GM23338 (cell line): Measurements from ENCODE around the gene SNX30. TPM values are rescaled to one million over a fixed set of nuclear protein-coding genes. Genes with fewer than 3 reads are reported as not detected.

Experiments
- ATAC-seq: fragments of 200-7000 bp; cut with Tn5 transposase; 3 replicates; pipeline ENCODE4 v1.9.1; 2020
- DNase-seq: peaks from one replicate; pipeline ENCODE4 v3.0.0-alpha.2; 2015; ENCODE audit warnings: low spot score
- H2AFZ ChIP-seq: fragments of 200-600 bp; sonication (generic); 2 replicates; pipeline ENCODE4 v1.8.0; 2016; ENCODE audit warnings: antibody characterized with exemption, mild to moderate bottlenecking, moderate library complexity
- H3F3A ChIP-seq: fragments of 200-600 bp; sonication (generic); replicated peaks from 2 replicates; pipeline ENCODE4 v1.8.0; 2017; ENCODE audit warnings: antibody characterized with exemption, mixed run types, low read depth
- H3K27ac ChIP-seq: fragments of 200-600 bp; sonication (generic); 2 replicates; pipeline ENCODE4 v1.6.1; 2016; ENCODE audit warnings: low read depth
- H3K27me3 ChIP-seq: fragments of 200-600 bp; sonication (generic); 2 replicates; pipeline ENCODE4 v1.8.0; 2016; ENCODE audit warnings: mild to moderate bottlenecking, mixed run types, moderate library complexity; ENCODE audit not compliant: insufficient read depth
- H3K36me3 ChIP-seq: fragments of 200-600 bp; sonication (generic); 2 replicates; pipeline ENCODE4 v1.8.0; 2016; ENCODE audit warnings: mild to moderate bottlenecking; ENCODE audit not compliant: insufficient read depth
- H3K4me1 ChIP-seq: fragments of 200-600 bp; sonication (generic); 2 replicates; pipeline ENCODE4 v1.8.0; 2016; ENCODE audit warnings: mild to moderate bottlenecking, moderate library complexity; ENCODE audit not compliant: insufficient read depth
- H3K4me2 ChIP-seq: fragments of 200-600 bp; sonication (generic); 2 replicates; pipeline ENCODE4 v1.7.1; 2017; ENCODE audit warnings: mixed run types
- H3K4me3 ChIP-seq: fragments of 200-600 bp; sonication (generic); 2 replicates; pipeline ENCODE4 v1.6.1; 2016; ENCODE audit warnings: mixed run types
- H3K79me2 ChIP-seq: fragments of 200-600 bp; sonication (generic); replicated peaks from 2 replicates; pipeline ENCODE4 v1.8.0; 2017; ENCODE audit warnings: mild to moderate bottlenecking; ENCODE audit not compliant: insufficient read depth
- H3K9me2 ChIP-seq: fragments of 200-600 bp; sonication (generic); 2 replicates; pipeline ENCODE4 v1.8.0; 2017; ENCODE audit not compliant: insufficient read depth
- H4K20me1 ChIP-seq: fragments of 200-600 bp; sonication (generic); replicated peaks from 2 replicates; pipeline ENCODE4 v1.8.0; 2017; ENCODE audit warnings: mild to moderate bottlenecking; ENCODE audit not compliant: insufficient read depth
- H3K27ac Mint-ChIP-seq: 2 replicates; pipeline ENCODE4 v1.8.0; 2020; ENCODE audit warnings: inconsistent platforms, mild to moderate bottlenecking, moderate library complexity, mixed read lengths
- H3K27me3 Mint-ChIP-seq: 3 replicates; pipeline ENCODE4 v1.8.0; 2022; ENCODE audit warnings: low read depth, mild to moderate bottlenecking, moderate library complexity, mixed read lengths, inconsistent platforms; ENCODE audit not compliant: insufficient read depth, poor library complexity
- H3K36me3 Mint-ChIP-seq: 3 replicates; pipeline ENCODE4 v1.8.0; 2021; ENCODE audit warnings: low read depth, mild to moderate bottlenecking, inconsistent platforms, moderate library complexity, mixed read lengths
- H3K4me1 Mint-ChIP-seq: 3 replicates; pipeline ENCODE4 v1.8.0; 2020; ENCODE audit warnings: mild to moderate bottlenecking, inconsistent platforms, mixed read lengths
- H3K4me3 Mint-ChIP-seq: 3 replicates; pipeline ENCODE4 v1.8.0; 2021; ENCODE audit warnings: moderate library complexity, mild to moderate bottlenecking, inconsistent platforms, mixed read lengths
- H3K9me3 Mint-ChIP-seq: 3 replicates; pipeline ENCODE4 v1.8.0; 2020; ENCODE audit warnings: moderate library complexity, mild to moderate bottlenecking, inconsistent platforms, mixed read lengths
- CREB1 ChIP-seq: fragments of 250-450 bp; sonication (Bioruptor Pico); IDR thresholded peaks from 2 replicates; pipeline ENCODE4 v1.5.0; 2020; ENCODE audit warnings: low read depth, mild to moderate bottlenecking, moderate library complexity
- CTCF ChIP-seq, 2 experiments: fragments of 200-600 bp in 1 of 2; sonication (generic) in 1 of 2; conservative IDR thresholded peaks; 2 replicates each; pipeline versions ENCODE4 v1.5.1 to v1.6.1; 2016 to 2017; ENCODE audit warnings: antibody characterized with exemption in 2 of 2, low read depth in 2 of 2, mild to moderate bottlenecking in 2 of 2, moderate library complexity in 1 of 2
- ETS1 ChIP-seq: IDR thresholded peaks from 2 replicates; pipeline ENCODE4 v1.6.1; 2016; ENCODE audit warnings: antibody characterized with exemption
- EZH2 ChIP-seq: fragments of 200-600 bp; sonication (generic); IDR thresholded peaks from one replicate; pipeline ENCODE4 v1.8.0; 2017; ENCODE audit warnings: antibody characterized with exemption, mild to moderate bottlenecking, low read depth; ENCODE audit not compliant: unreplicated experiment
- EZH2phosphoT487 ChIP-seq: fragments of 200-600 bp; sonication (generic); IDR thresholded peaks from one replicate; pipeline ENCODE4 v1.8.1; 2018; ENCODE audit warnings: antibody characterized with exemption; ENCODE audit not compliant: unreplicated experiment
- JUNB ChIP-seq: IDR thresholded peaks from one replicate; pipeline ENCODE4 v1.6.1; 2016; ENCODE audit warnings: antibody characterized with exemption; ENCODE audit not compliant: unreplicated experiment
- NANOG ChIP-seq: IDR thresholded peaks from 2 replicates; pipeline ENCODE4 v1.6.1; 2016; ENCODE audit warnings: antibody characterized with exemption, borderline replicate concordance
- POLR2AphosphoS5 ChIP-seq: IDR thresholded peaks from 2 replicates; pipeline ENCODE4 v1.6.1; 2016; ENCODE audit warnings: antibody characterized with exemption, low read depth
- STAT1 ChIP-seq: IDR thresholded peaks from one replicate; pipeline ENCODE4 v1.6.1; 2016; ENCODE audit warnings: antibody characterized with exemption; ENCODE audit not compliant: unreplicated experiment
- ZNF114 ChIP-seq: fragments of 250-450 bp; sonication (Bioruptor Pico); IDR thresholded peaks from 2 replicates; pipeline ENCODE4 v1.5.0; 2020; ENCODE audit warnings: mild to moderate bottlenecking, moderate library complexity
- ZNF331 ChIP-seq: fragments of 250-450 bp; sonication (Bioruptor Pico); IDR thresholded peaks from 2 replicates; pipeline ENCODE4 v1.5.0; 2020; ENCODE audit warnings: low read depth, mild to moderate bottlenecking, moderate library complexity
- ZNF462 ChIP-seq: fragments of 250-450 bp; sonication (Bioruptor Pico); IDR thresholded peaks from 2 replicates; pipeline ENCODE4 v1.5.0; 2020; ENCODE audit warnings: mild to moderate bottlenecking, moderate library complexity
- polyA plus RNA-seq: library from polyadenylated mRNA; unstranded; fragments of >200 nt; fragmentation: Nextera tagmentation; extraction: Ambion mirVana; gene quantifications from 2 replicates; pipeline ENCODE4 v1.2.1, GENCODE V29; 2016
- total RNA-seq: library from RNA; depleted of rRNA; stranded (reverse); fragments of >200 nt; shearing (Covaris generic); gene quantifications from 2 replicates; pipeline ENCODE4 v1.2.3, GENCODE V29; 2014
- TF ChIP-seq, protein P1 (sequence below): IDR thresholded peaks from one replicate; pipeline ENCODE4 v1.6.1; 2018; ENCODE audit warnings: antibody characterized with exemption; ENCODE audit not compliant: unreplicated experiment

Gene SNX30
- total and polyA plus RNA-seq, 2 experiments from 2014 or later, result 2.1 to 17.8 TPM

DNA sequence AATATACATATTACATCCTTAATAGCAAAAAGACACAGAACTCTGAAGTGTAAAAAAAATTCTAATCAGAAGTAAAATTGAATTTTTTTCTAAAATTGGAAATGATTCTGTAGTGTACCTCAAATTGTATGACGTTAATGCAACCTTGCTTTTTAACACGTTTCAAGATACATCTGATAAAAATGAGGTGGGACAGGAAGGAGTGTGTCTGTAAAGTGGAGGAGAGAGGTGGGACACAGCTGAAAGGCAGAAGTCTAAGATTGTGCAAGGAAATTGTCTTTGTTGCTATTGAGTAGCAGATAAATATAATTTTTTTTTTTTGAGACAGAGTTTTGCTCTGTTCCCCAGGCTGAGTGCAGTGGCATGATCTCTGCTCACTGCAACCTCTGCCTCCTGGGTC is 15.7 kb upstream of the SNX30 start:
- Mint-ChIP-seq H3K27me3 (no peaks in the 10 kb centered on the region), H3K9me3 (no peaks in the 10 kb centered on the region), H3K27ac (no peak overlapping the region), H3K4me3 (no peak overlapping the region), H3K4me1 (no peaks in the 10 kb centered on the region), H3K36me3 (no peaks in the 10 kb centered on the region)
- H3K4me3 ChIP-seq, result no peak overlapping the region
- no peaks in the 10 kb centered on the region for H3K79me2 ChIP-seq
- H4K20me1 ChIP-seq, result no peaks in the 10 kb centered on the region
- H3K27ac ChIP-seq, result no peak overlapping the region
- no peaks in the 10 kb centered on the region for H3F3A ChIP-seq
- DNase-seq (no peak), ATAC-seq (no peak)
- no peak for TF ChIP-seq JUNB
- TF ChIP-seq ZNF331 (CRISPR knock-in tag), result no peak
- no peak for TF ChIP-seq EZH2
- TF ChIP-seq EZH2phosphoT487, result no peak
- TF ChIP-seq ETS1, result no peak
- no peak for TF ChIP-seq CREB1
- TF ChIP-seq CTCF (conservative IDR thresholded peaks at IDR 0.05; ENCODE audit: low read depth in 2 of 2), result no peak
- no peak for TF ChIP-seq ZNF114 (CRISPR knock-in tag)
- TF ChIP-seq, protein P1, sequence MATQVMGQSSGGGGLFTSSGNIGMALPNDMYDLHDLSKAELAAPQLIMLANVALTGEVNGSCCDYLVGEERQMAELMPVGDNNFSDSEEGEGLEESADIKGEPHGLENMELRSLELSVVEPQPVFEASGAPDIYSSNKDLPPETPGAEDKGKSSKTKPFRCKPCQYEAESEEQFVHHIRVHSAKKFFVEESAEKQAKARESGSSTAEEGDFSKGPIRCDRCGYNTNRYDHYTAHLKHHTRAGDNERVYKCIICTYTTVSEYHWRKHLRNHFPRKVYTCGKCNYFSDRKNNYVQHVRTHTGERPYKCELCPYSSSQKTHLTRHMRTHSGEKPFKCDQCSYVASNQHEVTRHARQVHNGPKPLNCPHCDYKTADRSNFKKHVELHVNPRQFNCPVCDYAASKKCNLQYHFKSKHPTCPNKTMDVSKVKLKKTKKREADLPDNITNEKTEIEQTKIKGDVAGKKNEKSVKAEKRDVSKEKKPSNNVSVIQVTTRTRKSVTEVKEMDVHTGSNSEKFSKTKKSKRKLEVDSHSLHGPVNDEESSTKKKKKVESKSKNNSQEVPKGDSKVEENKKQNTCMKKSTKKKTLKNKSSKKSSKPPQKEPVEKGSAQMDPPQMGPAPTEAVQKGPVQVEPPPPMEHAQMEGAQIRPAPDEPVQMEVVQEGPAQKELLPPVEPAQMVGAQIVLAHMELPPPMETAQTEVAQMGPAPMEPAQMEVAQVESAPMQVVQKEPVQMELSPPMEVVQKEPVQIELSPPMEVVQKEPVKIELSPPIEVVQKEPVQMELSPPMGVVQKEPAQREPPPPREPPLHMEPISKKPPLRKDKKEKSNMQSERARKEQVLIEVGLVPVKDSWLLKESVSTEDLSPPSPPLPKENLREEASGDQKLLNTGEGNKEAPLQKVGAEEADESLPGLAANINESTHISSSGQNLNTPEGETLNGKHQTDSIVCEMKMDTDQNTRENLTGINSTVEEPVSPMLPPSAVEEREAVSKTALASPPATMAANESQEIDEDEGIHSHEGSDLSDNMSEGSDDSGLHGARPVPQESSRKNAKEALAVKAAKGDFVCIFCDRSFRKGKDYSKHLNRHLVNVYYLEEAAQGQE, result no peak
- TF ChIP-seq ZNF462 (CRISPR knock-in tag), result no peak
- no peak for TF ChIP-seq STAT1
- no peak for TF ChIP-seq NANOG
- no peak for TF ChIP-seq POLR2AphosphoS5
- H3K4me2 ChIP-seq, result no peak overlapping the region
- no peaks in the 10 kb centered on the region for H3K27me3 ChIP-seq
- no peak overlapping the region for H2AFZ ChIP-seq
- H3K4me1 ChIP-seq, result no peaks in the 10 kb centered on the region
- no peaks in the 10 kb centered on the region for H3K36me3 ChIP-seq
- H3K9me2 ChIP-seq, result no peaks in the 10 kb centered on the region
